DOHH2 (cell line): ENCODE data around the gene SERPING1.

ENCODE experiments used
- EZH2phosphoT487 ChIP-seq: fragments of 200-600 bp; sonication (generic); IDR thresholded peaks from 2 replicates; pipeline ENCODE4 v1.6.1; 2017; ENCODE audit warnings: borderline replicate concordance, mild to moderate bottlenecking, antibody characterized with exemption, low read length, moderate library complexity, mixed read lengths
- TF ChIP-seq, protein P1 (sequence below): fragments of 200-600 bp; sonication (generic); IDR thresholded peaks from one replicate; pipeline ENCODE4 v1.5.1; 2014; ENCODE audit warnings: antibody characterized with exemption, mild to moderate bottlenecking, low read depth, low read length; ENCODE audit not compliant: poor library complexity, severe bottlenecking

DNA sequence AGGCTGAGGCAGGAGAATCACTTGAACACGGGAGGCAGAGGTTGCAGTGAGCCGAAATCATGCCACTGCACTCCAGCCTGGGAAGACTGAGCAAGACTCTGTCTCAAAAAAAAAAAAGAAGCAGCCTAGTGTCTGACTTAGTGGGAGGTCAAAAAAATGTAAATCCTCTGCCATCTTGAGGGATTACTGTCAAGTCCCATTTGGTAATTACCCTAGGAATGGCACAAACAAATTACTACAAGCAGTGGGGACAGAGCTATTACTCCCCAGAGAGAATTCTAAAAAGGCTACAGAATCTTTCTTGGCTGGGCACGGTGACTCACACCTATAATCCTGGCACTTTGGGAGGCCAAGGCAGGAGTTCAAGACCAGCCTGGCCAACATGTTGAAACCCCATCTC, 3.8 kb downstream of the SERPING1 start:
- TF ChIP-seq, protein P1, sequence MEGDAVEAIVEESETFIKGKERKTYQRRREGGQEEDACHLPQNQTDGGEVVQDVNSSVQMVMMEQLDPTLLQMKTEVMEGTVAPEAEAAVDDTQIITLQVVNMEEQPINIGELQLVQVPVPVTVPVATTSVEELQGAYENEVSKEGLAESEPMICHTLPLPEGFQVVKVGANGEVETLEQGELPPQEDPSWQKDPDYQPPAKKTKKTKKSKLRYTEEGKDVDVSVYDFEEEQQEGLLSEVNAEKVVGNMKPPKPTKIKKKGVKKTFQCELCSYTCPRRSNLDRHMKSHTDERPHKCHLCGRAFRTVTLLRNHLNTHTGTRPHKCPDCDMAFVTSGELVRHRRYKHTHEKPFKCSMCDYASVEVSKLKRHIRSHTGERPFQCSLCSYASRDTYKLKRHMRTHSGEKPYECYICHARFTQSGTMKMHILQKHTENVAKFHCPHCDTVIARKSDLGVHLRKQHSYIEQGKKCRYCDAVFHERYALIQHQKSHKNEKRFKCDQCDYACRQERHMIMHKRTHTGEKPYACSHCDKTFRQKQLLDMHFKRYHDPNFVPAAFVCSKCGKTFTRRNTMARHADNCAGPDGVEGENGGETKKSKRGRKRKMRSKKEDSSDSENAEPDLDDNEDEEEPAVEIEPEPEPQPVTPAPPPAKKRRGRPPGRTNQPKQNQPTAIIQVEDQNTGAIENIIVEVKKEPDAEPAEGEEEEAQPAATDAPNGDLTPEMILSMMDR, result no peak
- no peak for TF ChIP-seq EZH2phosphoT487
